ENCODE data around the gene COL23A1.
A peak's percentile ranks its signal among the peaks of the same experiment; 100 is the strongest.

Gene COL23A1

DNA sequence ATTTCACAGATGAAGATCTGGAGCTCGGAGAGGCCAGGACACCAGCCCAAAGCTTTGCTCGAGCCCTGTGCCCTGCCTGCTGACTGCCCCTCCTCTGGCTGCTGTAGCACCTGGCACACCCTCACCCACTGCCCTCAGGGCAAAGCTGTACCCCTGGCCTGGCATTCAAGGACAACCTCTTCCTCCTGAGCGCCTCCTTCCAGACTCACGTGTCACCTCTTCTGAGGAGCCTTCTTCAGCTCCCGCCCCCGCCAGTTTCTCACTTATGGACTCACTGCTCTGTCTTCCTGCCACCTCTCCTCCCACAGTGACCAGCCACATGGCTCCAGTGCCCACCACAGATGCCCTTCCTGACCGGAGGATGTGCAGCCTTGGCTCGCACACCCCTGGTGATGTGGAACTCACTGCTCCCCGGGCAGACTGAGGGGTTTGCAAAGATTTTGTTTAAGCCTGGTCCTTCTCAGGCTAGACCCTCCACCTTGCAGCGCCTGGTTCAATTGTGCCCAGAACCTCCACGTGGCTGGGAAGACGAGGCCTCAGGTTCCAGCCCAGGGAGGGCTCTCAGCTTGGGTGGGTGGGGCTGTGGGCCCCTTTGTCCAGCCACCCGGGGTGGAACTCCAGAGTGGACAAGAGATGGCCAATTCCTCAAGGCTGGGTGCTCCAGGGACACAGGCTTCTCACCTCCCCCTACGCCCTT lies 311.0 kb downstream of the COL23A1 start:
- Mint-ChIP-seq H3K9me3 (peaks cover 11% of the 10 kb centered on the region), H3K27ac (no peak overlapping the region), H3K36me3 (ENCODE audit: low read depth) (no peaks in the 10 kb centered on the region), H3K27me3 (ENCODE audit: low read depth) (no peaks in the 10 kb centered on the region), H3K4me1 (ENCODE audit: low read depth) (peaks cover 4% of the 10 kb centered on the region), H3K4me3 (no peak overlapping the region)

- peaks cover 5% of the 10 kb centered on the region for H3K9me3 Mint-ChIP-seq
- H3K4me3 Mint-ChIP-seq: no peak overlapping the region
- H3K27me3 Mint-ChIP-seq (ENCODE audit: low read depth): no peaks in the 10 kb centered on the region
- no peaks in the 10 kb centered on the region for H3K36me3 Mint-ChIP-seq (ENCODE audit: low read depth)
- H3K4me1 Mint-ChIP-seq (ENCODE audit: low read depth): peaks cover 4% of the 10 kb centered on the region
- H3K27ac Mint-ChIP-seq: no peak overlapping the region
Measured at GRCh38 chr5:178278358-178279023, 311.7 kb downstream of the COL23A1 start.

DNA sequence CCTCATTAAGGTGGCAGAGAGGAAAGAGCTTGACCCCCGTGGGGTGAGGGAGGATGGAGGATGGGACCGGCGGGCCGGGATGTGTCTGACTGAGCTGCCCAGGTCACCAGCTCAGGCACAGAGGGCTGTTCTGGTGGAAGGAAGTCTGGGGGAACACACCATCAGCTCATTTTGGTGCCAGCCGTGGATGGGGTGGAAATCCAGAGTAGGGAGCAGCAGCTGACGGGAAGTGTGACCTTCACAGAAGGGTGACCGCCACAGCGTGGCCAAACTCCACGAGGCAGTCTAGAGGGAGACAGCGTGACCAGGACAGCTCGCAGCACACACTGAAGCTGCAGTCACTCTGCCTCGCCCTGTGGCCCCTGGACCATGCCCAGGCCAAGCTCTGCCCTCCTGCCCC lies 312.3 kb downstream of the COL23A1 start:
- peaks cover 4% of the 10 kb centered on the region for H3K4me1 Mint-ChIP-seq (ENCODE audit: low read depth)
- no peaks in the 10 kb centered on the region for H3K9me3 Mint-ChIP-seq
- no peaks in the 10 kb centered on the region for H3K27me3 Mint-ChIP-seq (ENCODE audit: low read depth)
- peak overlapping the region; percentile 57 for H3K27ac Mint-ChIP-seq
- no peak overlapping the region for H3K4me3 Mint-ChIP-seq
- H3K36me3 Mint-ChIP-seq (ENCODE audit: low read depth): no peaks in the 10 kb centered on the region

DNA sequence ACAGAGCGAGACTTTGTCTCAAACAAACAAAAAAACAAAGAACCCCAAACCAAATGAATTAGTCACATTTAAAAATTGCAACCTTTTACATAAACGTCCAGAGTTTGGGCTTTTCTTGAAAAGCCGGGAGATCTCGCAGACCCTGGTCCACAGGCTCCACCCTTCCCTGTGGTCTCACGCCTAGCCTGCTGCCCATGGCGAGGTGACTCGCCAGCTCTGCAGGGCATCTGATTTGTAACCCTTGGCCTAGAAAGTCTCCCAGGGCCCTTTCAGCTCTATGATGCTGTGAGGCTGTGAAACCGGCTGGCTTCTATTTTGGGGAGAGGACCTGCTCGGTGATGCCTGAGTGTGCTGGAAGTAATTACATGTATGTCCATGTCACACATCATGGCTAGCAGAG lies 312.8 kb downstream of the COL23A1 start:
- H3K4me3 Mint-ChIP-seq: no peak overlapping the region
- no peaks in the 10 kb centered on the region for H3K27me3 Mint-ChIP-seq (ENCODE audit: low read depth)
- no peaks in the 10 kb centered on the region for H3K36me3 Mint-ChIP-seq (ENCODE audit: low read depth)
- peak overlapping the region; percentile 57 for H3K27ac Mint-ChIP-seq
- peaks cover 4% of the 10 kb centered on the region for H3K4me1 Mint-ChIP-seq (ENCODE audit: low read depth)
- H3K9me3 Mint-ChIP-seq: no peaks in the 10 kb centered on the region

- H3K9me3 Mint-ChIP-seq: no peaks in the 10 kb centered on the region
- H3K27ac Mint-ChIP-seq: no peak overlapping the region
- H3K4me1 Mint-ChIP-seq (ENCODE audit: low read depth): peaks cover 4% of the 10 kb centered on the region
- H3K4me3 Mint-ChIP-seq: no peak overlapping the region
- no peaks in the 10 kb centered on the region for H3K27me3 Mint-ChIP-seq (ENCODE audit: low read depth)
- H3K36me3 Mint-ChIP-seq (ENCODE audit: low read depth): no peaks in the 10 kb centered on the region
Measured at GRCh38 chr5:178274781-178275537, 315.2 kb downstream of the COL23A1 start.

- no peak overlapping the region for H3K27ac Mint-ChIP-seq
- no peaks in the 10 kb centered on the region for H3K27me3 Mint-ChIP-seq (ENCODE audit: low read depth)
- no peaks in the 10 kb centered on the region for H3K4me1 Mint-ChIP-seq (ENCODE audit: low read depth)
- no peaks in the 10 kb centered on the region for H3K9me3 Mint-ChIP-seq
- H3K4me3 Mint-ChIP-seq: no peak overlapping the region
- no peaks in the 10 kb centered on the region for H3K36me3 Mint-ChIP-seq (ENCODE audit: low read depth)
Measured at GRCh38 chr5:178273665-178274541, 316.3 kb downstream of the COL23A1 start.

DNA sequence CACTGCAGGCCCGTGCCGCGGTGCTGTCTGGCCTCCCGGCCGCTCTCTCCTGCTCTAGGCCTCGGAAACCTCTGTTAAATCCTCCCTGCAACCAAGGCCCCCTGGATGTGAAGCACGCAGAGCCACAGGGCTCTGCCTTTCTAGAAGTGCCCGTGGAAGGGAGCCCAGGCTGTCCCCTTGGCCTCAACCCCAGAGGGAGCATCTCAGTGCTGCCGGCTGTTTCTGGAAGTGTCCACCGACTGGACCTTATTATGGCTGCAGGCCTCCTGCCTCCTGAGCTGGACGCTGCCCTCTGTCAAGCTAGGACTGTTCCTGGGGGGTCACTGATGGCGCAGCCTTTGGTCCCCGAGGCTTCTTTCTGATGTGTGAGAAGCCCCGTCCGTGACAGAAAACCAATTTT lies 317.2 kb downstream of the COL23A1 start:
- H3K27ac Mint-ChIP-seq: no peak overlapping the region
- no peaks in the 10 kb centered on the region for H3K4me1 Mint-ChIP-seq (ENCODE audit: low read depth)
- no peaks in the 10 kb centered on the region for H3K36me3 Mint-ChIP-seq (ENCODE audit: low read depth)
- no peaks in the 10 kb centered on the region for H3K27me3 Mint-ChIP-seq (ENCODE audit: low read depth)
- no peaks in the 10 kb centered on the region for H3K9me3 Mint-ChIP-seq
- no peak overlapping the region for H3K4me3 Mint-ChIP-seq

GRCh38 chr5:178272591-178272990 lies 317.6 kb downstream of the COL23A1 start:
- Mint-ChIP-seq H3K4me1 (ENCODE audit: low read depth) (no peaks in the 10 kb centered on the region), H3K27me3 (ENCODE audit: low read depth) (no peaks in the 10 kb centered on the region), H3K4me3 (no peak overlapping the region), H3K36me3 (ENCODE audit: low read depth) (no peaks in the 10 kb centered on the region), H3K9me3 (no peaks in the 10 kb centered on the region), H3K27ac (no peak overlapping the region)

- Mint-ChIP-seq H3K27me3 (ENCODE audit: low read depth) (no peaks in the 10 kb centered on the region), H3K27ac (no peak overlapping the region), H3K4me1 (ENCODE audit: low read depth) (no peaks in the 10 kb centered on the region), H3K9me3 (no peaks in the 10 kb centered on the region), H3K4me3 (no peak overlapping the region), H3K36me3 (ENCODE audit: low read depth) (no peaks in the 10 kb centered on the region)
Measured at GRCh38 chr5:178271726-178272479, 318.3 kb downstream of the COL23A1 start.

- Mint-ChIP-seq H3K36me3 (ENCODE audit: low read depth) (no peaks in the 10 kb centered on the region), H3K27ac (no peak overlapping the region), H3K4me1 (ENCODE audit: low read depth) (no peaks in the 10 kb centered on the region), H3K4me3 (no peak overlapping the region), H3K9me3 (no peaks in the 10 kb centered on the region), H3K27me3 (ENCODE audit: low read depth) (no peaks in the 10 kb centered on the region)
Measured at GRCh38 chr5:178271231-178271630, 319.0 kb downstream of the COL23A1 start.

DNA sequence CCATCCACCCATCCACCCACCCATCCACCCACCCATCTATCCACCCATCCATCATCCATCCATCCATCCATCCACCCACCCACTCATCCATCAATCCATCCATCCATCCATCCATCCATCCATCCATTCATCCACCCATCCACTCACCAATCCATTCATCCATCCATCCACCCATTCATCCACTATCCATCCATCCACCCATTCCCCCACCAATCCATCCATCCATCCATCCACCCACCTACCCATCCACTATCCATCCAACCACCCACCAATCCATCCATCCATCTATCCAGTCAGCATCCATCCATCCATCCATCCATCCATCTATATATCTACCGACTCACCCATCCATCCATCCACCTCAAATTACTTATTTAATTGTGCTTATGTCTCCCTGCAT lies 320.7 kb downstream of the COL23A1 start:
- no peak overlapping the region for H3K27ac Mint-ChIP-seq
- H3K27me3 Mint-ChIP-seq (ENCODE audit: low read depth): no peaks in the 10 kb centered on the region
- no peaks in the 10 kb centered on the region for H3K4me1 Mint-ChIP-seq (ENCODE audit: low read depth)
- H3K36me3 Mint-ChIP-seq (ENCODE audit: low read depth): no peaks in the 10 kb centered on the region
- no peak overlapping the region for H3K4me3 Mint-ChIP-seq
- no peaks in the 10 kb centered on the region for H3K9me3 Mint-ChIP-seq

- Mint-ChIP-seq H3K9me3 (no peaks in the 10 kb centered on the region), H3K27ac (no peak overlapping the region), H3K27me3 (ENCODE audit: low read depth) (no peaks in the 10 kb centered on the region), H3K36me3 (ENCODE audit: low read depth) (no peaks in the 10 kb centered on the region), H3K4me1 (ENCODE audit: low read depth) (no peaks in the 10 kb centered on the region), H3K4me3 (no peak overlapping the region)
Measured at GRCh38 chr5:178267876-178268275, 322.3 kb downstream of the COL23A1 start.

- Mint-ChIP-seq H3K36me3 (ENCODE audit: low read depth) (no peaks in the 10 kb centered on the region), H3K27ac (no peak overlapping the region), H3K9me3 (no peaks in the 10 kb centered on the region), H3K4me1 (ENCODE audit: low read depth) (no peaks in the 10 kb centered on the region), H3K27me3 (ENCODE audit: low read depth) (no peaks in the 10 kb centered on the region), H3K4me3 (no peak overlapping the region)
Measured at GRCh38 chr5:178267245-178267644, 322.9 kb downstream of the COL23A1 start.

DNA sequence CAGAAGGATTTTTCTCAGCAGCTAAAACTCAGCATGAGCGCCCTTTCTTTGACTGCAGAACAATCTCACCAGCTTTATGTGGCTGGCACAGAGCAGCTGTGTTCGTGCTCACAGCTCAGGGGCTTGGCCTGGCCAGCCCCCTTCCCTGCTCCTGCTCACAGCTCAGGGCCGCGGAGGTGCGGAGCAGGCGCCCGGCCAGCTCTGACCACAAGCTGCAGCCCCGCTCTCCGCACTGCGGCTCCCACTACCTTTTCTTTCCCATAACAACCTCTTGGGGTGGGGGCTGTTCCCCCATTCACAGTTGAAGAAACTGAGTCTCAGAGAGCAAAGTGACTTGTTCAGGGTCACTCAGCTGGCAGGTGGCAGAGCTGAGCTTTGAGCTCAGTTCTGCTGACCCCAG lies 323.6 kb downstream of the COL23A1 start:
- Mint-ChIP-seq H3K27me3 (ENCODE audit: low read depth) (no peaks in the 10 kb centered on the region), H3K36me3 (ENCODE audit: low read depth) (no peaks in the 10 kb centered on the region), H3K27ac (no peak overlapping the region), H3K4me3 (no peak overlapping the region), H3K9me3 (no peaks in the 10 kb centered on the region), H3K4me1 (ENCODE audit: low read depth) (no peaks in the 10 kb centered on the region)
